HFF-Myc (cell line): ENCODE data around the gene GNAI2.
"Not testable (repeated sequence)": the region's sequence is repeated elsewhere in the genome, so short reads cannot be mapped to it uniquely, and the experiment has no call there.

ENCODE experiments used
- DNase-seq: peaks from one replicate; pipeline ENCODE4 v3.0.0-alpha.2; 2011; ENCODE audit warnings: low read depth; ENCODE audit errors: extremely low read depth
- H3K4me3 ChIP-seq: replicated peaks from 2 replicates; pipeline ENCODE4 v1.5.1; 2011; ENCODE audit warnings: low read depth, mild to moderate bottlenecking, control low read depth, low read length
- TF ChIP-seq, protein P1 (sequence below): IDR thresholded peaks from 2 replicates; pipeline ENCODE4 v1.5.1; 2012; ENCODE audit warnings: mild to moderate bottlenecking, low read depth, low read length, control low read depth; ENCODE audit errors: missing control alignments

Gene GNAI2

DNA sequence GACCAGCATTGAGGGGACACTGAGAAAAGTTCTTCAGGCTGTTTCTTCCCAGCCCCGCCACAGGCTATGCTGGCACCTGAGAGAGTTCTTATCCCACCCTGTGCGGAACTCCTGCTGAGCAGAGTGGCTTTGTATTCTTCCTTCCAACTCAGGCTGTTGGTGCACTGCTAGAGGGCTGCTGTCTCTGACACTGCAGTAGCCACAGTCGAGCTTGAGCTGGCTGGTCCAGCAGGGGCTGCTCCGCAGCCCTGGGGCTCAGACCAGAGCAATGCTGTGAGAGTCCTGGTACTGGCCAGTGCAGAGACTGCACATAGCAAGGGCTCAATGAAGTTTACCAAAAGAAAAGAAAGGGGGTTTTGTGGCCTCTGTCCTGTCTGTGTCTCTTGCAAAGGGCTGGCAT lies 3.6 kb downstream of the GNAI2 start:
- no peak for DNase-seq
- no peak overlapping the region for H3K4me3 ChIP-seq
- TF ChIP-seq, protein P1, sequence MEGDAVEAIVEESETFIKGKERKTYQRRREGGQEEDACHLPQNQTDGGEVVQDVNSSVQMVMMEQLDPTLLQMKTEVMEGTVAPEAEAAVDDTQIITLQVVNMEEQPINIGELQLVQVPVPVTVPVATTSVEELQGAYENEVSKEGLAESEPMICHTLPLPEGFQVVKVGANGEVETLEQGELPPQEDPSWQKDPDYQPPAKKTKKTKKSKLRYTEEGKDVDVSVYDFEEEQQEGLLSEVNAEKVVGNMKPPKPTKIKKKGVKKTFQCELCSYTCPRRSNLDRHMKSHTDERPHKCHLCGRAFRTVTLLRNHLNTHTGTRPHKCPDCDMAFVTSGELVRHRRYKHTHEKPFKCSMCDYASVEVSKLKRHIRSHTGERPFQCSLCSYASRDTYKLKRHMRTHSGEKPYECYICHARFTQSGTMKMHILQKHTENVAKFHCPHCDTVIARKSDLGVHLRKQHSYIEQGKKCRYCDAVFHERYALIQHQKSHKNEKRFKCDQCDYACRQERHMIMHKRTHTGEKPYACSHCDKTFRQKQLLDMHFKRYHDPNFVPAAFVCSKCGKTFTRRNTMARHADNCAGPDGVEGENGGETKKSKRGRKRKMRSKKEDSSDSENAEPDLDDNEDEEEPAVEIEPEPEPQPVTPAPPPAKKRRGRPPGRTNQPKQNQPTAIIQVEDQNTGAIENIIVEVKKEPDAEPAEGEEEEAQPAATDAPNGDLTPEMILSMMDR, result no peak

- DNase-seq, result no peak
- TF ChIP-seq, protein P1, result no peak
- H3K4me3 ChIP-seq, result no peak overlapping the region
These were observed 5.2 kb downstream of the GNAI2 start for GRCh38 chr3:50241163-50241562.

- TF ChIP-seq, protein P1, result no peak
- no peak overlapping the region for H3K4me3 ChIP-seq
These were observed 5.8 kb downstream of the GNAI2 start for GRCh38 chr3:50241713-50242380.

GRCh38 chr3:50242381-50242770 lies 6.4 kb downstream of the GNAI2 start:
- H3K4me3 ChIP-seq, result no peak overlapping the region
- TF ChIP-seq, protein P1, result no peak
- DNase-seq, result no peak

More at GRCh38 chr3:50241713-50242380, 5.8 kb downstream of the GNAI2 start:
- DNase-seq, result no peak

- DNase-seq, result no peak
- TF ChIP-seq, protein P1, result no peak
- no peak overlapping the region for H3K4me3 ChIP-seq
These were observed 7.0 kb downstream of the GNAI2 start for GRCh38 chr3:50242851-50243542.

DNA sequence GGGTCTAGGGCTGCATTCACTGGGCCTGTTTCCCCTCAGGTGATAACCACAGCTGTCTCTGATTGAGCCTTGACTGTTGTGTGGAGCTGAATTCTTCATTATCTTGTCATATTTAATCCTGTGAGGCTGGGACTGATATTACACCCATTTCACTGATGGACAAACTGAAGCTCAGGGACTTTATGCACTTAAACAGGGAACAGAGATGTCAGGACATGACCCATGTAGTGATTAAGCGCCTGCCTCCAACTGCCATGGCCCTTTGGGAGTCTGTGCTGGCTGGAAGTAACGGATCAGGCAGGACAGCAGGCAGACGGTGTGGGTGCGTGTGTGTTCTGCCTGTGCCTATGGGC lies 7.5 kb downstream of the GNAI2 start:
- no peak overlapping the region for H3K4me3 ChIP-seq
- TF ChIP-seq, protein P1, result no peak
- no peak for DNase-seq

GRCh38 chr3:50244813-50245212 lies 8.8 kb downstream of the GNAI2 start:
- DNase-seq, result not testable (repeated sequence)

More at GRCh38 chr3:50244813-50245212, 8.8 kb downstream of the GNAI2 start:
- H3K4me3 ChIP-seq, result not testable (repeated sequence)
